IMR-90 (cell line): Measurements from ENCODE around the gene MT1A. TPM values are rescaled to one million over a fixed set of nuclear protein-coding genes. Genes with fewer than 3 reads are reported as not detected.

ENCODE experiments used
- ATAC-seq: fragments of 200-7000 bp; cut with Tn5 transposase; 2 replicates; pipeline ENCODE4 v1.9.1; 2020; ENCODE audit warnings: low read depth, mild to moderate bottlenecking, moderate library complexity
- BruUV-seq: library from RNA; stranded (reverse); fragments of 400-500 nt; replicated peaks from 2 replicates; lab custom pipeline; 2021; lab: Mats Ljungman, UMichigan
- CTCF ChIA-PET: fragments of 300-600 bp; formaldehyde crosslinking; extraction: SDS; loops from one replicate; lab custom pipeline; 2021; ENCODE audit warnings: antibody characterized with exemption; lab: Yijun Ruan, JAX
- POLR2A ChIA-PET: fragments of 300-600 bp; sonication (Branson Sonifier 250); formaldehyde crosslinking; loops from one replicate; lab custom pipeline; 2022; ENCODE audit warnings: antibody characterized with exemption; ENCODE audit not compliant: unreplicated experiment; lab: Charles Lee
- DNase-seq: peaks from one replicate; pipeline ENCODE4 v3.0.0; 2013
- H2AFZ ChIP-seq: replicated peaks from 2 replicates; pipeline ENCODE3; 2013; ENCODE audit warnings: low read length, mild to moderate bottlenecking; ENCODE audit not compliant: poor library complexity
- H2AK5ac ChIP-seq: 2 replicates; pipeline ENCODE4 v1.6.1; 2013; ENCODE audit warnings: low read depth, low read length, inconsistent platforms
- H2AK9ac ChIP-seq: replicated peaks from 2 replicates; pipeline ENCODE3; 2013; ENCODE audit warnings: mild to moderate bottlenecking, low read depth, low read length, moderate library complexity; ENCODE audit not compliant: poor library complexity
- H2BK120ac ChIP-seq: 2 replicates; pipeline ENCODE4 v1.6.1; 2013; ENCODE audit warnings: low read depth, low read length, inconsistent platforms
- H2BK15ac ChIP-seq: 3 replicates; pipeline ENCODE4 v1.6.1; 2013; ENCODE audit warnings: low read depth, low read length, inconsistent platforms
- H2BK20ac ChIP-seq: 2 replicates; pipeline ENCODE4 v1.6.1; 2013; ENCODE audit warnings: low read depth, mild to moderate bottlenecking, inconsistent platforms, low read length, moderate library complexity
- H2BK5ac ChIP-seq: 2 replicates; pipeline ENCODE4 v1.6.1; 2013; ENCODE audit warnings: mild to moderate bottlenecking, low read depth, low read length, inconsistent platforms; ENCODE audit not compliant: poor library complexity, severe bottlenecking
- H3K14ac ChIP-seq: replicated peaks from 2 replicates; pipeline ENCODE4 v1.6.1; 2013; ENCODE audit warnings: low read depth, low read length, inconsistent platforms
- H3K18ac ChIP-seq: 2 replicates; pipeline ENCODE4 v1.6.1; 2013; ENCODE audit warnings: low read depth, low read length, control low read depth
- H3K23ac ChIP-seq: 2 replicates; pipeline ENCODE4 v1.6.1; 2013; ENCODE audit warnings: low read depth, low read length, inconsistent platforms
- H3K27ac ChIP-seq: 2 replicates; pipeline ENCODE4 v1.5.1; 2013; ENCODE audit warnings: mild to moderate bottlenecking, control low read depth, low read length; ENCODE audit not compliant: insufficient read depth
- H3K27me3 ChIP-seq: 2 replicates; pipeline ENCODE4 v1.6.1; 2013; ENCODE audit warnings: low read length; ENCODE audit not compliant: control insufficient read depth, insufficient read depth
- H3K36me3 ChIP-seq: 2 replicates; pipeline ENCODE4 v1.6.1; 2013; ENCODE audit warnings: low read length, mixed read lengths; ENCODE audit not compliant: control insufficient read depth, insufficient read depth
- H3K4ac ChIP-seq: 2 replicates; pipeline ENCODE4 v1.6.1; 2013; ENCODE audit warnings: low read depth, low read length, inconsistent platforms
- H3K4me1 ChIP-seq: 2 replicates; pipeline ENCODE4 v1.6.1; 2013; ENCODE audit warnings: low read length, mixed read lengths; ENCODE audit not compliant: control insufficient read depth, insufficient read depth
- H3K4me2 ChIP-seq: 2 replicates; pipeline ENCODE4 v1.6.1; 2013; ENCODE audit warnings: low read depth, mild to moderate bottlenecking, control low read depth, low read length, moderate library complexity
- H3K4me3 ChIP-seq: 2 replicates; pipeline ENCODE4 v1.5.1; 2013; ENCODE audit warnings: low read depth, mild to moderate bottlenecking, control low read depth, low read length, moderate library complexity; ENCODE audit not compliant: insufficient read depth
- H3K56ac ChIP-seq: 2 replicates; pipeline ENCODE4 v1.6.1; 2013; ENCODE audit warnings: low read length, inconsistent platforms; ENCODE audit not compliant: insufficient read depth; ENCODE audit errors: extremely low read depth
- H3K79me1 ChIP-seq, 2 experiments: 2 replicates each; pipeline ENCODE4 v1.6.1; 2013; ENCODE audit warnings: low read length in 2 of 2, inconsistent platforms in 1 of 2, low read depth in 1 of 2
- H3K9ac ChIP-seq: 2 replicates; pipeline ENCODE4 v1.6.1; 2013; ENCODE audit warnings: low read depth, low read length, control low read depth
- H3K9me1 ChIP-seq: 2 replicates; pipeline ENCODE4 v1.6.1; 2013; ENCODE audit warnings: low read length, inconsistent platforms; ENCODE audit not compliant: insufficient read depth
- H3K9me3 ChIP-seq: 2 replicates; pipeline ENCODE4 v1.6.1; 2013; ENCODE audit warnings: low read length; ENCODE audit not compliant: control insufficient read depth, insufficient read depth
- H4K20me1 ChIP-seq: 2 replicates; pipeline ENCODE4 v1.6.1; 2013; ENCODE audit warnings: low read length, inconsistent platforms; ENCODE audit not compliant: insufficient read depth
- H4K5ac ChIP-seq: 2 replicates; pipeline ENCODE4 v1.6.1; 2013; ENCODE audit warnings: mild to moderate bottlenecking, low read depth, low read length, control low read depth
- H4K8ac ChIP-seq, 2 experiments: 2 replicates each; pipeline ENCODE4 v1.6.1; 2013; ENCODE audit warnings: low read depth in 2 of 2, low read length in 2 of 2, control low read depth in 1 of 2, inconsistent platforms in 1 of 2
- H4K91ac ChIP-seq: 2 replicates; pipeline ENCODE4 v1.6.1; 2013; ENCODE audit warnings: low read depth, low read length, inconsistent platforms; ENCODE audit not compliant: insufficient read depth
- BHLHE40 ChIP-seq: fragments of 150-350 bp; IDR thresholded peaks from 2 replicates; pipeline ENCODE4 v1.6.1; 2016; ENCODE audit warnings: mild to moderate bottlenecking, low read depth, low read length
- CHD1 ChIP-seq: IDR thresholded peaks from 2 replicates; pipeline ENCODE4 v1.6.1; 2012; ENCODE audit warnings: low read depth, low read length, improper control_type of control experiment
- FOS ChIP-seq: fragments of 150-350 bp; IDR thresholded peaks from 2 replicates; pipeline ENCODE4 v1.6.1; 2016; ENCODE audit warnings: low read depth, low read length
- MXI1 ChIP-seq: IDR thresholded peaks from 2 replicates; pipeline ENCODE4 v1.6.1; 2012; ENCODE audit warnings: low read depth, mild to moderate bottlenecking, low read length, moderate library complexity, borderline replicate concordance
- POLR2A ChIP-seq: IDR thresholded peaks from 2 replicates; pipeline ENCODE4 v1.6.1; 2012; ENCODE audit warnings: mild to moderate bottlenecking, low read depth, low read length
- WGBS, 2 experiments: methylation state at CpG; one replicate each; pipeline versions ENCODE4 v1.1.5 to v1.1.7; 2013; ENCODE audit warnings: missing lambda C conversion rate in 2 of 2; ENCODE audit not compliant: insufficient read length in 1 of 2; ENCODE audit errors: extremely low coverage in 2 of 2; 5-methylcytosine and 5-hydroxymethylcytosine counted together
- dilution Hi-C: fragments of 300-500 bp; cut with HindIII; formaldehyde crosslinking; loops from one replicate; pipeline ENCODE4 v1.14.3; 2018; ENCODE audit warnings: low sequenced_read_pairs; ENCODE audit not compliant: unreplicated experiment
- in situ Hi-C: fragments of 300-500 bp; cut with MboI; formaldehyde crosslinking; loops from 3 replicates; pipeline ENCODE4 v1.14.3; 2019; ENCODE audit warnings: low sequenced_read_pairs, inconsistent platforms, mixed read lengths
- intact Hi-C: fragments of 100-400 bp; cut with micrococcal nuclease; formaldehyde crosslinking; loops from 2 replicates; pipeline ENCODE4 v1.10.0; 2022
- polyA plus RNA-seq, 3 experiments: library from polyadenylated mRNA; depleted of rRNA; stranded (reverse); fragments of >200 nt; gene quantifications; 2 replicates each; pipeline ENCODE4 v1.2.3, GENCODE V29; 2012; ENCODE audit warnings: low replicate concordance in 1 of 3
- total RNA-seq: library from RNA; depleted of rRNA; stranded (reverse); fragments of >200 nt; gene quantifications from 2 replicates; pipeline ENCODE4 v1.2.3, GENCODE V29; 2012
- TF ChIP-seq, protein P1 (sequence below): conservative IDR thresholded peaks from 2 replicates; pipeline ENCODE4 v1.5.1; 2012; ENCODE audit warnings: mild to moderate bottlenecking, low read depth, low read length, improper control_type of control experiment

MT1A gene
- total and polyA plus RNA-seq, 2 of the 4 experiments (the other 2 are of a cell fraction) = 1.6 TPM; not detected in 1

DNA sequence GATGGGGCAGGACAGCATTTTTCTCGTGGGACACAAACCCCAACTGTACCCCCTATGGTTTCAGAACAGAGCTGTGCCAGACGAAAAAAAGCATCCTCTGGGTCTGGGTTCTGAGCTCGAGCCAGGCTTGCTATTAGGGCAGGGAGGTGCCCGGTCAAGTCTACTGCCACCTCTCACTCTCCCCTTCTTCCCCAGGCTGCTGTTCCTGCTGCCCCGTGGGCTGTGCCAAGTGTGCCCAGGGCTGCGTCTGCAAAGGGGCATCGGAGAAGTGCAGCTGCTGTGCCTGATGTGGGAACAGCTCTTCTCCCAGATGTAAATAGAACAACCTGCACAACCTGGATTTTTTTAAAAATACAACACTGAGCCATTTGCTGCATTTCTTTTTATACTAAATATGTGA, 11.8 kb upstream of the MT1A start:
- Histone ChIP-seq H3K27me3 (peaks cover 7% of the 10 kb centered on the region), H4K5ac (peak overlapping the region; percentile 4; the same call in 1 of the 2 replicates), H2BK15ac (peak overlapping the region; percentile 63; the same call in 1 of the 3 replicates), H3K4me1 (peaks cover 17% of the 10 kb centered on the region), H2BK120ac (peak overlapping the region; percentile 82), H3K9me1 (peaks cover 4% of the 10 kb centered on the region; the same call in 1 of the 2 replicates), H4K20me1 (no peaks in the 10 kb centered on the region), H3K23ac (peak overlapping the region; percentile 74), H3K4me3 (no peak overlapping the region), H3K4ac (peak overlapping the region; percentile 95), H3K56ac (peak overlapping the region; percentile 60; the same call in 1 of the 2 replicates), H3K79me1 (peaks cover 3 to 13% of the 10 kb centered on the region in 2 experiments; a peak in 3 of 4 replicates), H2AK5ac (peak overlapping the region; percentile 90), H2BK20ac (no peak overlapping the region; the same call in 1 of the 2 replicates), H2AFZ (no peak overlapping the region), H3K14ac (peak overlapping the region; percentile 96), H3K9me3 (no peaks in the 10 kb centered on the region), H2BK5ac (peak overlapping the region; percentile 92), H3K27ac (peak overlapping the region; percentile 85), H4K91ac (peak overlapping the region; percentile 96), H3K36me3 (no peaks in the 10 kb centered on the region), H4K8ac (peak overlapping the region; percentile 51 to 89), H3K4me2 (peak overlapping the region; percentile 48), H3K9ac (peak overlapping the region; percentile 81), H3K18ac (peak overlapping the region; percentile 29; the same call in 1 of the 2 replicates), H2AK9ac (no peak overlapping the region)
- dilution Hi-C loops (no loop called here), intact Hi-C loops (loop anchor here (2.0 to 5.0 kb wide), 2 partner anchors 18 to 56 kb away; partner anchors contain the start of genes MT1X and MT2A), in situ Hi-C loops (no loop called here)
- DNase-seq = no peak
- POLR2A ChIA-PET = interaction anchor here (0.6 to 3.8 kb wide), 3 partner anchors 10 to 44 kb away, joined by 3 to 37 read pairs (median 3); partner anchors contain the start of gene MT2A
- no TSS peak for BruUV-seq
- TF ChIP-seq MXI1 (no peak), POLR2A (no peak), BHLHE40 (no peak), CHD1 (no peak), FOS (no peak)
- TF ChIP-seq, protein P1, sequence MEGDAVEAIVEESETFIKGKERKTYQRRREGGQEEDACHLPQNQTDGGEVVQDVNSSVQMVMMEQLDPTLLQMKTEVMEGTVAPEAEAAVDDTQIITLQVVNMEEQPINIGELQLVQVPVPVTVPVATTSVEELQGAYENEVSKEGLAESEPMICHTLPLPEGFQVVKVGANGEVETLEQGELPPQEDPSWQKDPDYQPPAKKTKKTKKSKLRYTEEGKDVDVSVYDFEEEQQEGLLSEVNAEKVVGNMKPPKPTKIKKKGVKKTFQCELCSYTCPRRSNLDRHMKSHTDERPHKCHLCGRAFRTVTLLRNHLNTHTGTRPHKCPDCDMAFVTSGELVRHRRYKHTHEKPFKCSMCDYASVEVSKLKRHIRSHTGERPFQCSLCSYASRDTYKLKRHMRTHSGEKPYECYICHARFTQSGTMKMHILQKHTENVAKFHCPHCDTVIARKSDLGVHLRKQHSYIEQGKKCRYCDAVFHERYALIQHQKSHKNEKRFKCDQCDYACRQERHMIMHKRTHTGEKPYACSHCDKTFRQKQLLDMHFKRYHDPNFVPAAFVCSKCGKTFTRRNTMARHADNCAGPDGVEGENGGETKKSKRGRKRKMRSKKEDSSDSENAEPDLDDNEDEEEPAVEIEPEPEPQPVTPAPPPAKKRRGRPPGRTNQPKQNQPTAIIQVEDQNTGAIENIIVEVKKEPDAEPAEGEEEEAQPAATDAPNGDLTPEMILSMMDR = no peak
- CTCF ChIA-PET = no interaction called here
- ATAC-seq = no peak
- WGBS, 2 experiments = no CpG with 5 or more reads among the region's 7 CpGs
